ENCODE results near the gene TRMT1. TPM values are rescaled to one million over a fixed set of nuclear protein-coding genes. Genes with fewer than 3 reads are reported as not detected.

TRMT1 gene
- total RNA-seq, 1 experiment from 2014 or later = 106 TPM

DNA sequence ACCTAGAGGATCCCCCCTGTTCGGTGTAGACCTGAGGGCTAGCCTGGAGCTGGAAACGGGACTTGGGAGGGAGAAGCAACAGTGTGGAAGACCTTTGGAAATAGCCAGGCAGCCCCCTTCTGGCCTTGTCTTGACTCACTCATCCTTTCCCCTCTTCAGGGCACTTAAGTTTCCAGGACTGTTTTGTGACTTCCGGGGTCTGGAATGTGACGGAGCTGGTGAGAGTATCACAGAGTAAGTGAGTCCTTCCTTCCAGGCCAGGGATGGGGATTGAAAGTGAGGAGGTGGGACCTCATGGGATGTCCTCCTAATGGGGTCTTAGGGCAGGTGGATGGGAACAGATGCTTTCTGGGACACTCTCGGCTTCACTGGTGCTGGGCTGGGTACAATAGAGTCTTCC is 43.3 kb downstream of the TRMT1 start:
- no peak for DNase-seq (ENCODE audit: low spot score)
- peaks cover 34% of the 10 kb centered on the region for H3K27me3 Mint-ChIP-seq (ENCODE audit: low read depth)
- CTCF ChIA-PET = interaction anchor here (1.2 to 20.5 kb wide), 6 partner anchors 15 to 108 kb away, joined by 6 to 294 read pairs (median 12); no protein-coding TSS in a partner anchor

DNA sequence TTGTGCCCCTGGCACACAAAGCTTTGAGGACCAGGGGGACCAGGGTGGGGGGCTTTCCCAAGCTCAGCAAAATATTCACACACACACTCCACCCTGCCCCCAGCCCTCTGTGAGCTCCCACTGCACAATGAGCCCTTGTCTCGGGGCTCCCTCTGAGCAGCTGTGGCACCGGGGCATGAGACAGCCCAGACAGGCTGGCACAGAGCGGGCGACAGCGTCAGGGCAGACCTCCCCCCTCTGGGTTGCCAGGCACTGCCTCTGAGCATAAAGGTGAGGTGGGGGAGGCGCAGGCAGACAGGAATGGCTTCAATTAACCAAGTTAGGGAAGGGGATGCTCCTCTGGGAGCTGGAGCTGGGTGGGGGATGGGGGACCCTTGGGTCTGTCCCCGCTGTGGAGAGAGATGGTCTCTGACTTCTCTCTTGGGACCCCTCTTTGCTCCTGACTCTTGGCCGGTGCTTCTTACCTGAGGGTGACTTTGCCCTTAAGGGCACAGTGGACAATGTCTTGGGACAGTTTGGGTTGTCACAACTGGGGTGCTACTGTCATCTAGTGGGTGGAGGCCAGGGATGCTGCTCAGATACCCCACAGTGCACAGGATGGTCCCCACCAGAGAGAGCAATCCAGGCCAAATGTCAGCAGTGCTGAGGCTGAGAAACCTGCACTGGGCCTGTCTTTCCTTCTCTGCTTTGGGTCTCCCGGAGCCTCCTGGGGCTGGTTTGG is 44.2 kb downstream of the TRMT1 start:
- TF ChIP-seq RORB (CRISPR knock-in tag; IDR thresholded peaks at IDR 0.05) = no peak
- TF ChIP-seq, protein P1, sequence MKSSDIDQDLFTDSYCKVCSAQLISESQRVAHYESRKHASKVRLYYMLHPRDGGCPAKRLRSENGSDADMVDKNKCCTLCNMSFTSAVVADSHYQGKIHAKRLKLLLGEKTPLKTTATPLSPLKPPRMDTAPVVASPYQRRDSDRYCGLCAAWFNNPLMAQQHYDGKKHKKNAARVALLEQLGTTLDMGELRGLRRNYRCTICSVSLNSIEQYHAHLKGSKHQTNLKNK (CRISPR knock-in tag; IDR thresholded peaks at IDR 0.05) = no peak
- TF ChIP-seq, protein P2, sequence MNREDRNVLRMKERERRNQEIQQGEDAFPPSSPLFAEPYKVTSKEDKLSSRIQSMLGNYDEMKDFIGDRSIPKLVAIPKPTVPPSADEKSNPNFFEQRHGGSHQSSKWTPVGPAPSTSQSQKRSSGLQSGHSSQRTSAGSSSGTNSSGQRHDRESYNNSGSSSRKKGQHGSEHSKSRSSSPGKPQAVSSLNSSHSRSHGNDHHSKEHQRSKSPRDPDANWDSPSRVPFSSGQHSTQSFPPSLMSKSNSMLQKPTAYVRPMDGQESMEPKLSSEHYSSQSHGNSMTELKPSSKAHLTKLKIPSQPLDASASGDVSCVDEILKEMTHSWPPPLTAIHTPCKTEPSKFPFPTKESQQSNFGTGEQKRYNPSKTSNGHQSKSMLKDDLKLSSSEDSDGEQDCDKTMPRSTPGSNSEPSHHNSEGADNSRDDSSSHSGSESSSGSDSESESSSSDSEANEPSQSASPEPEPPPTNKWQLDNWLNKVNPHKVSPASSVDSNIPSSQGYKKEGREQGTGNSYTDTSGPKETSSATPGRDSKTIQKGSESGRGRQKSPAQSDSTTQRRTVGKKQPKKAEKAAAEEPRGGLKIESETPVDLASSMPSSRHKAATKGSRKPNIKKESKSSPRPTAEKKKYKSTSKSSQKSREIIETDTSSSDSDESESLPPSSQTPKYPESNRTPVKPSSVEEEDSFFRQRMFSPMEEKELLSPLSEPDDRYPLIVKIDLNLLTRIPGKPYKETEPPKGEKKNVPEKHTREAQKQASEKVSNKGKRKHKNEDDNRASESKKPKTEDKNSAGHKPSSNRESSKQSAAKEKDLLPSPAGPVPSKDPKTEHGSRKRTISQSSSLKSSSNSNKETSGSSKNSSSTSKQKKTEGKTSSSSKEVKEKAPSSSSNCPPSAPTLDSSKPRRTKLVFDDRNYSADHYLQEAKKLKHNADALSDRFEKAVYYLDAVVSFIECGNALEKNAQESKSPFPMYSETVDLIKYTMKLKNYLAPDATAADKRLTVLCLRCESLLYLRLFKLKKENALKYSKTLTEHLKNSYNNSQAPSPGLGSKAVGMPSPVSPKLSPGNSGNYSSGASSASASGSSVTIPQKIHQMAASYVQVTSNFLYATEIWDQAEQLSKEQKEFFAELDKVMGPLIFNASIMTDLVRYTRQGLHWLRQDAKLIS (CRISPR knock-in tag; IDR thresholded peaks at IDR 0.05; ENCODE audit: borderline replicate concordance) = no peak
- TF ChIP-seq, protein P3, sequence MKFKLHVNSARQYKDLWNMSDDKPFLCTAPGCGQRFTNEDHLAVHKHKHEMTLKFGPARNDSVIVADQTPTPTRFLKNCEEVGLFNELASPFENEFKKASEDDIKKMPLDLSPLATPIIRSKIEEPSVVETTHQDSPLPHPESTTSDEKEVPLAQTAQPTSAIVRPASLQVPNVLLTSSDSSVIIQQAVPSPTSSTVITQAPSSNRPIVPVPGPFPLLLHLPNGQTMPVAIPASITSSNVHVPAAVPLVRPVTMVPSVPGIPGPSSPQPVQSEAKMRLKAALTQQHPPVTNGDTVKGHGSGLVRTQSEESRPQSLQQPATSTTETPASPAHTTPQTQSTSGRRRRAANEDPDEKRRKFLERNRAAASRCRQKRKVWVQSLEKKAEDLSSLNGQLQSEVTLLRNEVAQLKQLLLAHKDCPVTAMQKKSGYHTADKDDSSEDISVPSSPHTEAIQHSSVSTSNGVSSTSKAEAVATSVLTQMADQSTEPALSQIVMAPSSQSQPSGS (CRISPR knock-in tag; IDR thresholded peaks at IDR 0.05; ENCODE audit: borderline replicate concordance, low read depth) = no peak
- TF ChIP-seq, protein P4, sequence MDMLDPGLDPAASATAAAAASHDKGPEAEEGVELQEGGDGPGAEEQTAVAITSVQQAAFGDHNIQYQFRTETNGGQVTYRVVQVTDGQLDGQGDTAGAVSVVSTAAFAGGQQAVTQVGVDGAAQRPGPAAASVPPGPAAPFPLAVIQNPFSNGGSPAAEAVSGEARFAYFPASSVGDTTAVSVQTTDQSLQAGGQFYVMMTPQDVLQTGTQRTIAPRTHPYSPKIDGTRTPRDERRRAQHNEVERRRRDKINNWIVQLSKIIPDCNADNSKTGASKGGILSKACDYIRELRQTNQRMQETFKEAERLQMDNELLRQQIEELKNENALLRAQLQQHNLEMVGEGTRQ (CRISPR knock-in tag; IDR thresholded peaks at IDR 0.05) = no peak
- TF ChIP-seq, protein P5, sequence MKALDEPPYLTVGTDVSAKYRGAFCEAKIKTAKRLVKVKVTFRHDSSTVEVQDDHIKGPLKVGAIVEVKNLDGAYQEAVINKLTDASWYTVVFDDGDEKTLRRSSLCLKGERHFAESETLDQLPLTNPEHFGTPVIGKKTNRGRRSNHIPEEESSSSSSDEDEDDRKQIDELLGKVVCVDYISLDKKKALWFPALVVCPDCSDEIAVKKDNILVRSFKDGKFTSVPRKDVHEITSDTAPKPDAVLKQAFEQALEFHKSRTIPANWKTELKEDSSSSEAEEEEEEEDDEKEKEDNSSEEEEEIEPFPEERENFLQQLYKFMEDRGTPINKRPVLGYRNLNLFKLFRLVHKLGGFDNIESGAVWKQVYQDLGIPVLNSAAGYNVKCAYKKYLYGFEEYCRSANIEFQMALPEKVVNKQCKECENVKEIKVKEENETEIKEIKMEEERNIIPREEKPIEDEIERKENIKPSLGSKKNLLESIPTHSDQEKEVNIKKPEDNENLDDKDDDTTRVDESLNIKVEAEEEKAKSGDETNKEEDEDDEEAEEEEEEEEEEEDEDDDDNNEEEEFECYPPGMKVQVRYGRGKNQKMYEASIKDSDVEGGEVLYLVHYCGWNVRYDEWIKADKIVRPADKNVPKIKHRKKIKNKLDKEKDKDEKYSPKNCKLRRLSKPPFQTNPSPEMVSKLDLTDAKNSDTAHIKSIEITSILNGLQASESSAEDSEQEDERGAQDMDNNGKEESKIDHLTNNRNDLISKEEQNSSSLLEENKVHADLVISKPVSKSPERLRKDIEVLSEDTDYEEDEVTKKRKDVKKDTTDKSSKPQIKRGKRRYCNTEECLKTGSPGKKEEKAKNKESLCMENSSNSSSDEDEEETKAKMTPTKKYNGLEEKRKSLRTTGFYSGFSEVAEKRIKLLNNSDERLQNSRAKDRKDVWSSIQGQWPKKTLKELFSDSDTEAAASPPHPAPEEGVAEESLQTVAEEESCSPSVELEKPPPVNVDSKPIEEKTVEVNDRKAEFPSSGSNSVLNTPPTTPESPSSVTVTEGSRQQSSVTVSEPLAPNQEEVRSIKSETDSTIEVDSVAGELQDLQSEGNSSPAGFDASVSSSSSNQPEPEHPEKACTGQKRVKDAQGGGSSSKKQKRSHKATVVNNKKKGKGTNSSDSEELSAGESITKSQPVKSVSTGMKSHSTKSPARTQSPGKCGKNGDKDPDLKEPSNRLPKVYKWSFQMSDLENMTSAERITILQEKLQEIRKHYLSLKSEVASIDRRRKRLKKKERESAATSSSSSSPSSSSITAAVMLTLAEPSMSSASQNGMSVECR (CRISPR knock-in tag; IDR thresholded peaks at IDR 0.05; ENCODE audit: borderline replicate concordance) = no peak

More for the DNA sequence above, 43.3 kb downstream of the TRMT1 start:
- no peak overlapping the region for H3K4me3 Mint-ChIP-seq
- no peak for TF ChIP-seq ESRRA (CRISPR knock-in tag; IDR thresholded peaks at IDR 0.05; ENCODE audit: borderline replicate concordance)
- no peak for TF ChIP-seq TP53 (CRISPR knock-in tag; IDR thresholded peaks at IDR 0.05)
- TF ChIP-seq, protein P6, sequence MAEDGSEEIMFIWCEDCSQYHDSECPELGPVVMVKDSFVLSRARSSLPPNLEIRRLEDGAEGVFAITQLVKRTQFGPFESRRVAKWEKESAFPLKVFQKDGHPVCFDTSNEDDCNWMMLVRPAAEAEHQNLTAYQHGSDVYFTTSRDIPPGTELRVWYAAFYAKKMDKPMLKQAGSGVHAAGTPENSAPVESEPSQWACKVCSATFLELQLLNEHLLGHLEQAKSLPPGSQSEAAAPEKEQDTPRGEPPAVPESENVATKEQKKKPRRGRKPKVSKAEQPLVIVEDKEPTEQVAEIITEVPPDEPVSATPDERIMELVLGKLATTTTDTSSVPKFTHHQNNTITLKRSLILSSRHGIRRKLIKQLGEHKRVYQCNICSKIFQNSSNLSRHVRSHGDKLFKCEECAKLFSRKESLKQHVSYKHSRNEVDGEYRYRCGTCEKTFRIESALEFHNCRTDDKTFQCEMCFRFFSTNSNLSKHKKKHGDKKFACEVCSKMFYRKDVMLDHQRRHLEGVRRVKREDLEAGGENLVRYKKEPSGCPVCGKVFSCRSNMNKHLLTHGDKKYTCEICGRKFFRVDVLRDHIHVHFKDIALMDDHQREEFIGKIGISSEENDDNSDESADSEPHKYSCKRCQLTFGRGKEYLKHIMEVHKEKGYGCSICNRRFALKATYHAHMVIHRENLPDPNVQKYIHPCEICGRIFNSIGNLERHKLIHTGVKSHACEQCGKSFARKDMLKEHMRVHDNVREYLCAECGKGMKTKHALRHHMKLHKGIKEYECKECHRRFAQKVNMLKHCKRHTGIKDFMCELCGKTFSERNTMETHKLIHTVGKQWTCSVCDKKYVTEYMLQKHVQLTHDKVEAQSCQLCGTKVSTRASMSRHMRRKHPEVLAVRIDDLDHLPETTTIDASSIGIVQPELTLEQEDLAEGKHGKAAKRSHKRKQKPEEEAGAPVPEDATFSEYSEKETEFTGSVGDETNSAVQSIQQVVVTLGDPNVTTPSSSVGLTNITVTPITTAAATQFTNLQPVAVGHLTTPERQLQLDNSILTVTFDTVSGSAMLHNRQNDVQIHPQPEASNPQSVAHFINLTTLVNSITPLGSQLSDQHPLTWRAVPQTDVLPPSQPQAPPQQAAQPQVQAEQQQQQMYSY (CRISPR knock-in tag; IDR thresholded peaks at IDR 0.05) = no peak
- no peak for TF ChIP-seq ZNF671 (CRISPR knock-in tag; IDR thresholded peaks at IDR 0.05)
- no peak for TF ChIP-seq GABPB1 (CRISPR knock-in tag; IDR thresholded peaks at IDR 0.05)
- no peak for TF ChIP-seq FOXP1 (CRISPR knock-in tag; IDR thresholded peaks at IDR 0.05; ENCODE audit: borderline replicate concordance)
- no peak for TF ChIP-seq ZNF232 (CRISPR knock-in tag; IDR thresholded peaks at IDR 0.05)
- no peak for TF ChIP-seq RORB (CRISPR knock-in tag; IDR thresholded peaks at IDR 0.05)
- H3K36me3 Mint-ChIP-seq = no peaks in the 10 kb centered on the region
- POLR2A ChIA-PET = no interaction called here
- peaks cover 16% of the 10 kb centered on the region for H3K4me1 Mint-ChIP-seq
- no peaks in the 10 kb centered on the region for H3K9me3 Mint-ChIP-seq
- ATAC-seq = no peak
- no peak overlapping the region for H3K27ac Mint-ChIP-seq

More for the DNA sequence above, 44.2 kb downstream of the TRMT1 start:
- no peak for ATAC-seq
- no peak overlapping the region for H3K27ac Mint-ChIP-seq
- H3K27me3 Mint-ChIP-seq (ENCODE audit: low read depth) = peaks cover 26% of the 10 kb centered on the region
- DNase-seq (ENCODE audit: low spot score) = no peak
- H3K36me3 Mint-ChIP-seq = no peaks in the 10 kb centered on the region
- CTCF ChIA-PET = interaction anchor here (1.7 to 20.5 kb wide), 5 partner anchors 14 to 107 kb away, joined by 6 to 294 read pairs (median 16); no protein-coding TSS in a partner anchor
- peaks cover 7% of the 10 kb centered on the region for H3K4me1 Mint-ChIP-seq
- H3K4me3 Mint-ChIP-seq = no peak overlapping the region
- no peaks in the 10 kb centered on the region for H3K9me3 Mint-ChIP-seq
- POLR2A ChIA-PET = no interaction called here

Data from WTC11 (cell line).